Measurements from ENCODE around the gene ASS1.

GRCh38 chr9:130480673-130481072 is 35.9 kb downstream of the ASS1 start:
- TF ChIP-seq CTCF (IDR thresholded peaks at IDR 0.05) (no peak), EZH2 (IDR thresholded peaks at IDR 0.05; ENCODE audit: borderline replicate concordance, insufficient read depth, low read depth, low read length, poor library complexity, severe bottlenecking) (no peak)
